NK-92 (cell line): ENCODE results near the gene TENM3.

ENCODE experiments used
- DNase-seq: peaks from one replicate; lab custom pipeline; 2025; ENCODE audit not compliant: unreplicated experiment; lab: John Stamatoyannopoulos, UW

TENM3 gene

GRCh38 chr4:182252220-182252619 is 9.0 kb downstream of the TENM3 start:
- no peak for DNase-seq

DNA sequence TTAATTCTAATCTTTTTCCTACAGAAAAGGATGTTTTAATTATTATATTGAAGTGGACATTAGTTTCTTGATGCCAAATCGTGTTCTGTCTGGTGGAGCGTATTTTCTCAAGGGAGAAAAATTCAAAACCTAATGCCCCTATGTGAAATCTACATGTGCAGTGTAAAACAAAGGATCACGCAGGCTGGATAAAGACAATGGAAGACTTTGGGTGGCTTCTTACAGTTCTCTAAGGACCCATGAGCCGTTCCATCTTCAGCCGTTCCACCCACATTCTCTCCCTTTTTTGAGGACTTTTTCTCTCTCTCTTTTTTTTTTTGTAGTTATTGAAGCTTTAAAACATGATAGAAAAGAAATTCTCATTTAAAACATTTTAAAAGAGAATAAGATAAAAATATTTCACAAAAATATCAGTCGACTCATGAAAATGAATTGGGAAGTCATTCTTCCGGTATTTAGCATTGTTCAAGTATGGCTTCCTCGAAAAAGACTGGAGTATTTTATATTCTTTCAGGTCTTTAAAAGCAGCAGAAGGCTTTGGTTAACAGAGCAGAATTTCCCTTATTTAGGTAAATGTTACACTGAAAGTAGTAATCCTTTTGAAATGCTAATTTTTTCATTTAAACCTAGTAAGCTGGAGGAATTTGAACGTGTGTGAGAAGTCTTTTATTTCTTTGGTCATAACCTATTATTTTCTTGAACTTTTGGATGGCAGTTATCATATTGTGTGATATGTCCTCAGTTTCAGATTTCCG is 11.0 kb downstream of the TENM3 start:
- no peak for DNase-seq

DNA sequence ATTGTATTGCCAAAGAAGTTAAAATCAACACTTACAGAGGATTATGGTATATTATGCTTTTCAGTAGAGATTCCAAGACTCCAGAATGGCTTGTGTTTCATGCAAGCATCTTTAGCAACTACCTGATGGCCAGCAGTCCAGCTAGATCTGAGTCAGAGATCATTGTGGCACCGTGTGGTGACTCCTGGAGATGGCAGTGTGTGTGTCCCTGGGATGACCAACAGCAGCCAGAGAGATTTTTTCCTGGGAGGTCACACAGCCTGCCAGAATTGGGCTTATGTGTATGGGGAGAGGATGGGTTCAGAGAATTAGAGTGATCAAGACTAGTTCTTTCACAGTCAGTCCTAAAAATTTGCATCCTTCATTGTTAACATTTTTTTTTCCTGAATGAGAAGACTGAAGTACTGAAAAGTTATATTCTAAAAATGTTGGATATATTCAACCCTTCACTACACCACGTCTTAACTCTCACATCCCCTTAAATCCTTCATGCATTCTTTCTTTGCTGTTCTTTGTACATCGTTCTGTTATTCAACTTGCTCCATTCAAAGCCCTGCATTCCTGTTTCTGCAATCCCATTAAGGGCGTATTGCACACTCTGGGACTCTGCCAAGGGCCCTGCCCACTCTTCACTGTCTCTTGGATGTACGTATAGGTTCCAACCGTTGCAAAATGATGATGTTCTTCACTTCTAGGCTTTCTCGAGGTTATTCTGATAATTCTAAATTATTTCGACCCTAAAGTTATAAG is 12.4 kb downstream of the TENM3 start:
- DNase-seq = no peak

DNA sequence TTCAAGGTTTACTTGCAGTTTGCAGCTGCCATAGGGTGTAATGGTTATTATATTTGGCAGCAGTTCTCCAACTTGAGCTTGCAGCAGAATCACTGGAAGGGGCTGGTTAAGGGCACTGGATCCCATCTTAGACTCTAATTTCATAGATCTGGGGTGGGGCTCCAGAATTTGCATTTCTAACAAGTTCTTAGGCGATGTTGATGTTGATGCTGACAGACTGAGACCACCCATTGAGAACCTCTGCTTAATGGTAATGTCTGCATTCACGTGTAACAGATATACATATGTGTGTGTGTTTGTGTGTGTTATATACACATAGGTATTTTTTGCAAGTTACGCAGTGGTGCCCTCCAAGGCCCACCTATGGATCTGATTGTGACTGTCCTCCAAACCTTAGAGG is 13.8 kb downstream of the TENM3 start:
- no peak for DNase-seq

GRCh38 chr4:182257503-182257902 is 14.3 kb downstream of the TENM3 start:
- no peak for DNase-seq

DNA sequence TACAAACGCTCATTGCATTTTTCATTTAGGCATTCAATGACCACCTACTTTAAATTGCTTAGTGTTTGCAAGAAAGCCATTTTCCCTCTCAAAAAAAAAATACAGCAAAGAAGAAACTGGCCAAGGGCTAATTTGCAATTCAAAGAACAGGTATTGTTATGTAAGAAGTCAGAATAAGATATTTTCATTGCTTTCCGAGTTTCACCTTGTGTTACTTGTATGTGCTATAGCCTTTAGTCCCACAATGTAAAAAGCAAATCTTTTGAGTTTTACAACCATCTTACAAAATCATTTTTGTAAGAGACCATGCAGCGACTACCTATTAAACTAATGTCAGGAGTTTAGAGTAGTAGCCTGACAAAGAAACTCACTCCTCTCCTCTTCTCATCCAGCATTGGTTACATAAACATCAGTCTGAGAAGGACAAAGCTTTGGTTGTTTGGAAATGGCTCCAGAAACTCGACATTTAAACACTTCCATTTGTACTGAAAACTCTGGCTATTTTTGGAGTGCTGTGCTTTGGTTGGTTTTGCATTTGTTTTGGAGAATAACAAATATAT is 15.3 kb downstream of the TENM3 start:
- DNase-seq = no peak

- no peak for DNase-seq
Measured at GRCh38 chr4:182261651-182262223, 18.5 kb downstream of the TENM3 start.

- no peak for DNase-seq
Measured at GRCh38 chr4:182263562-182263961, 20.4 kb downstream of the TENM3 start.

DNA sequence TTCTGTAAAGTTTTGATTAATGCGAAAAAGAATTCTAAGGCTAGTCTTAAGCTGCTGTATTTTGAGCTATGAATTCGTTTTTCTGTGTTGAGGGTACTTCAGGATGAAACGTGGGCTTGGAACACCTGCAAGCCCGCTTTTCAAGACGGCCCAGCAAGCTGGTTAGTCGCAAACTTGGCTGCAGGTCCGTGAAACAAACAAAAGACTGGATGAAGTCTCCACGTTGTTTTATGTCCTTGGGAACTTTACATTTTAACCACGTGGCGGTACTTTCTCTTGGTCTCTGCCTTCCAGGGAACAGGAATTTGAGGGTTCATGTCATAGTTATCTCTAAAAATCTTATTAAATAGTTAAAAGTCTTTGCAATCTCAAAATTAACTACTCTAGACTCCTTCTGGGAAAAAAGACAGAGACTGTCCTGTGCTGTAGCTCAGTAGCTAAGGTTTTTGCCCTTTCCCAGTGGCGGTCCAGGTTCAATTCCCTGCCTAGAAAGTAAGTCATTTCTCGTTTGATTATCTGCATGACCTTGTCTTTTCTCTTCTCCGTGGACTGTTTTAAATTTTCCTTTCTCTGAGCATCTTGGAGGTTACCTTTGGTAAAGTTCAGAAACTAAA is 21.0 kb downstream of the TENM3 start:
- no peak for DNase-seq

GRCh38 chr4:182265881-182266280 is 22.7 kb downstream of the TENM3 start:
- DNase-seq = no peak

GRCh38 chr4:182267048-182267447 is 23.8 kb downstream of the TENM3 start:
- DNase-seq = no peak

GRCh38 chr4:182268966-182269365 is 25.8 kb downstream of the TENM3 start:
- no peak for DNase-seq

DNA sequence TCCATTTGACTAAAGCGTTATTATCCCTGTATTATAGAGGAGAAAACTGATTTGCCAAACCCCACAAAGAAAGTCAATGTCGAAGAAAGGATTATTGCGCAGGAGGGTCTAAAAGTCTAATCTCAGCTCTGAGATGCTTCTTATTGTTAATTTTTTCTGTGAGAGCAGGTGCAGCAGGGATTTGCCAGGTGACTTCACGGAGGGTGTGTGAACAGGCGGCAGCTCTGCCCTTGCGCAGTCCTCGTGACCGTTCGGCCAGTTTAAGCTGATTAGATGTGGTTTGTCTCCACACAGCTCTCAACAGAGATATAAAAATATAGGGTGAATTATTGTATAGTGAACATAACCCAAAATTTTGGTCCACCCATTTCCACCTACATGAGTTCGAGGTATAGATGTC is 28.5 kb downstream of the TENM3 start:
- DNase-seq = no peak

DNA sequence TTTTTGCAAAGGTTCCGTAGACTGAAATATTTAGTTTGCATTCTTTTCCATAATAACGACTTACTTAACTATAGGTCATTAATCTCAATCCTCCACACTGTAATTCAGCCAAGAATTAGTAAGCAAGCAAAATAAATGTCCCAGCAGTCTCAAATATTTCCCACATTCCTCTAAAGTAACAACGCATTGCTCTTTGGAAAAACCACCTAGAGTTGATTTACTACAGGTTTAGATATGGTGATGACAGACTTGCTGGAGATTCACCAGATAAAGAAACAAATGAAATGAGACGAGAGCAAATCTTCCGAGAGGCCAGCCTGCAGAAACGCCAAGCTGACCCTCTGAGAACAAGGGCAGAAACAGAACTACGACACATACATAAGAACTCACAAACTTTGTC is 28.9 kb downstream of the TENM3 start:
- no peak for DNase-seq

DNA sequence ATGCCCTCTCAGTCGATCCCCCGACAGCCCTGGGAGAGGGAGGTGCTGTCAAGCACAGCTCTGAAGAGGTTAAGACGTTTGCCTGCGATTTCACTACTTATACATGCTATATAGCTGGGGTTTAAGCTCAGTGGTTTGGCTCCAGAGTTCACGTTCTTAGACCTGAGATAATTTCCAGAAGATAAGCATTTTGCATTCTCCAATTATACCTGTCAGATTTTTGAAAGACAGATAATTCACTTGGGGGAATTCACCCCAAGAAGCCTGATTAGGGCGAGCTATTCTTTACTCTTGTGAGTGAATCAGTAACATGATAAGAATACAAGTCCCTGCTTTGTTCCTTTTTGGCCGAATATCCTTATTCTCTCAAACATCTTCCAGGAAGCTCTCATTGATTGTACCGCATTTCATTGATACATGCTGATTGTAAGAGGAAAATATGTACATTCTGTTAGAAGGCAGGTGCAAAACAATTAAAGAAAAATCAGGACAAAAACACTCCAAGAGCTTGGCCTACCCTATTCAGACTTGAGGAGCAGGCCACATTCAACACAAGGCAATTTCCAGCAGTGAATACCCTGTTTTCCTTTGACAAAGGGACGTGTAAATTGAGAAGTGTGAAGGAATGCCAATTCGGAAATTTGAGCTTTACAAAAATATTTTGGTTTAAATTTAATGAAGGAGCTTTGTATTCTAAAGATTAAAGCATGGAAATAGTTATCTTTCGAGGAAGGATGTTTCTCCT is 30.2 kb downstream of the TENM3 start:
- no peak for DNase-seq

GRCh38 chr4:182276210-182277109 is 33.3 kb downstream of the TENM3 start:
- DNase-seq = no peak

- DNase-seq = no peak
Measured at GRCh38 chr4:182277377-182277776, 34.2 kb downstream of the TENM3 start.

GRCh38 chr4:182278729-182279128 is 35.5 kb downstream of the TENM3 start:
- DNase-seq = no peak

GRCh38 chr4:182280436-182281111 is 37.4 kb downstream of the TENM3 start:
- DNase-seq = no peak
